Adrenal gland (tissue), 12 donors: ENCODE data around the gene STARD9. TPM values are rescaled to one million over a fixed set of nuclear protein-coding genes. Genes with fewer than 3 reads are reported as not detected.

Experiments used
- DNase-seq, 7 donors: peaks; one replicate each; pipeline ENCODE4 v3.0.0-alpha.2; 2019 to 2020
- H3K27ac ChIP-seq, 5 donors: fragments of 200-600 bp; sonication (generic) in 4 of 5; 1 replicate in 3 of 5; 2 replicates in 2 of 5; pipeline versions ENCODE4 v1.5.1 to v1.8.0; 2016 to 2020; ENCODE audit warnings: mild to moderate bottlenecking in 1 of 5
- H3K27me3 ChIP-seq: fragments of 200-600 bp; 2 replicates; pipeline ENCODE4 v1.8.0; 2021
- H3K36me3 ChIP-seq, 2 donors: fragments of 200-600 bp; replicated peaks in 1 of 2; 1 replicate in 1 of 2; 2 replicates in 1 of 2; pipeline versions ENCODE4 v1.5.1 to v1.8.0; 2018 to 2022
- H3K4me1 ChIP-seq, 2 donors: fragments of 200-600 bp; replicated peaks in 1 of 2; 1 replicate in 1 of 2; 2 replicates in 1 of 2; pipeline versions ENCODE4 v1.5.1 to v1.8.0; 2018 to 2021
- H3K4me3 ChIP-seq, 4 donors: fragments of 200-600 bp; sonication (generic) in 3 of 4; one replicate each; pipeline ENCODE4 v1.5.1; 2016 to 2018
- H3K9me3 ChIP-seq, 3 donors: fragments of 200-600 bp; sonication (generic) in 1 of 3; replicated peaks in 1 of 3; 1 replicate in 2 of 3; 2 replicates in 1 of 3; pipeline versions ENCODE4 v1.5.1 to v1.8.0; 2016 to 2021
- CTCF ChIP-seq, 6 experiments: fragments of 450-650 bp in 4 of 6; fragments of 200-600 bp in 2 of 6; sonication (generic) in 1 of 6; IDR thresholded peaks; 1 replicate in 5 of 6; 2 replicates in 1 of 6; pipeline versions ENCODE4 v1.5.1 to v1.8.0; 2016 to 2021; ENCODE audit warnings: antibody characterized with exemption in 6 of 6, mild to moderate bottlenecking in 2 of 6, moderate library complexity in 1 of 6
- POLR2A ChIP-seq, 2 donors: fragments of 450-650 bp; IDR thresholded peaks; one replicate each; pipeline ENCODE4 v1.6.1; 2017; ENCODE audit warnings: antibody characterized with exemption in 2 of 2, mild to moderate bottlenecking in 2 of 2, moderate library complexity in 1 of 2
- WGBS, 4 donors: extraction: QIAGEN DNeasy Blood & Tissue Kit in 2 of 4; methylation state at CpG; one replicate each; pipeline versions ENCODE4 v1.1.5 to v1.1.7; 2013 to 2017; 5-methylcytosine and 5-hydroxymethylcytosine counted together
- intact Hi-C, 2 donors: fragments of 100-400 bp; cut with DNase I; formaldehyde crosslinking; loops; one replicate each; pipeline versions ENCODE4 v1.14.1 to v1.15.0; 2022 to 2023
- polyA plus RNA-seq, 3 donors: library from polyadenylated mRNA; stranded (reverse); fragments of 200-250 nt in 2 of 3; fragments of 350-450 nt in 1 of 3; fragmentation: Illumina TruSeq in 1 of 3; extraction: RNeasy Lipid Tissue Mini Kit (QIAGEN cat#74804) in 1 of 3; gene quantifications; one replicate each; pipeline ENCODE4 v1.2.3, GENCODE V29; 2013 to 2014
- total RNA-seq, 9 donors: library from RNA; depleted of rRNA in 4 of 9; stranded (reverse); fragments of >200 nt in 4 of 9; fragments of 120-200 nt in 1 of 9; fragmentation: NEBNext Ultra II Directional in 1 of 9; extraction: Animal tissue kit (Norgen Biotek cat#: 25700) in 1 of 9; gene quantifications; one replicate each; pipeline versions ENCODE4 v1.1.0 to v1.2.4, GENCODE V29; 2013 to 2023
- donor health status: healthy with polysubstance abuse.
- donor health status: Bipolar disorder and iron deficiency.
- donor health status: DM: yes; HTN: yes; CAD: no.
- donor health status: DM: no; HTN: no; CAD: no.
- donor health status: DM: no; HTN: no; CAD: no.
- donor health status: DM: yes; HTN: yes; CAD: no.

The STARD9 gene
- total and polyA plus RNA-seq, 12 donors = 0.71 to 8.7 (median 3.5) TPM

- Histone ChIP-seq H3K36me3 (no peaks in the 10 kb centered on the region), H3K9me3 (no peaks in the 10 kb centered on the region), H3K4me1 (peaks cover 19 to 48% of the 10 kb centered on the region in 2 donors), H3K4me3 (no peak overlapping the region), H3K27me3 (no peaks in the 10 kb centered on the region), H3K27ac (no peak overlapping the region)
- TF ChIP-seq CTCF (IDR thresholded peaks at IDR 0.05) (no peak), POLR2A (IDR thresholded peaks at IDR 0.05) (no peak)
- intact Hi-C loops = no loop called here
- 77 to 91% (median 82%) methylated on average over 2 of the region's 2 CpGs for WGBS, 4 donors
- no peak for DNase-seq
Observed at GRCh38 chr15:42578984-42579537, 3.7 kb downstream of the STARD9 start.

- peak in 1 of 2 donors; percentile 69 for TF ChIP-seq POLR2A (IDR thresholded peaks at IDR 0.05)
- no peak for TF ChIP-seq CTCF (IDR thresholded peaks at IDR 0.05)
- H3K4me1 ChIP-seq = peaks cover 19 to 37% of the 10 kb centered on the region in 2 donors
- WGBS, 4 donors = 1 to 3% (median 2%) methylated on average over 24 to 37 of the region's 37 CpGs
- peak overlapping the region in 1 of 4 donors; percentile 42 for H3K4me3 ChIP-seq
- DNase-seq = peak; percentile 67 to 90 (median 86)
- no peaks in the 10 kb centered on the region for H3K9me3 ChIP-seq
- intact Hi-C loops = no loop called here
- no peaks in the 10 kb centered on the region for H3K27me3 ChIP-seq
- peak overlapping the region in 3 of 5 donors; percentile 30 to 74 (median 66) for H3K27ac ChIP-seq
- H3K36me3 ChIP-seq = no peaks in the 10 kb centered on the region
Observed at GRCh38 chr15:42581272-42581730, 5.9 kb downstream of the STARD9 start.

GRCh38 chr15:42582569-42583375 is 7.4 kb downstream of the STARD9 start:
- peak in 2 of 7 donors; percentile 14 to 37 for DNase-seq
- Histone ChIP-seq H3K27ac (peak overlapping the region in 1 of 5 donors; percentile 66), H3K4me1 (peaks cover 19 to 25% of the 10 kb centered on the region in 2 donors), H3K36me3 (no peaks in the 10 kb centered on the region), H3K4me3 (no peak overlapping the region), H3K27me3 (no peaks in the 10 kb centered on the region), H3K9me3 (no peaks in the 10 kb centered on the region)
- TF ChIP-seq CTCF (IDR thresholded peaks at IDR 0.05) = no peak
- TF ChIP-seq POLR2A (IDR thresholded peaks at IDR 0.05) = no peak
- intact Hi-C loops = no loop called here
- WGBS, 4 donors = 41 to 55% (median 47%) methylated on average over 8 of the region's 8 CpGs

- no peak for DNase-seq
- H3K9me3 ChIP-seq = no peaks in the 10 kb centered on the region
- TF ChIP-seq CTCF (IDR thresholded peaks at IDR 0.05) = no peak
- TF ChIP-seq POLR2A (IDR thresholded peaks at IDR 0.05) = no peak
- peak overlapping the region in 1 of 5 donors; percentile 22 for H3K27ac ChIP-seq
- no peaks in the 10 kb centered on the region for H3K36me3 ChIP-seq
- WGBS, 4 donors = 59 to 70% (median 63%) methylated on average over 4 of the region's 4 CpGs
- no peak overlapping the region for H3K4me3 ChIP-seq
- intact Hi-C loops = no loop called here
- no peaks in the 10 kb centered on the region for H3K27me3 ChIP-seq
- peaks cover 18 to 19% of the 10 kb centered on the region in 2 donors for H3K4me1 ChIP-seq
Observed at GRCh38 chr15:42584031-42584765, 8.8 kb downstream of the STARD9 start.
